Measurements from ENCODE around the gene GM2A.
"Not testable (repeated sequence)": the region's sequence is repeated elsewhere in the genome, so short reads cannot be mapped to it uniquely, and the experiment has no call there.

Gene GM2A

DNA sequence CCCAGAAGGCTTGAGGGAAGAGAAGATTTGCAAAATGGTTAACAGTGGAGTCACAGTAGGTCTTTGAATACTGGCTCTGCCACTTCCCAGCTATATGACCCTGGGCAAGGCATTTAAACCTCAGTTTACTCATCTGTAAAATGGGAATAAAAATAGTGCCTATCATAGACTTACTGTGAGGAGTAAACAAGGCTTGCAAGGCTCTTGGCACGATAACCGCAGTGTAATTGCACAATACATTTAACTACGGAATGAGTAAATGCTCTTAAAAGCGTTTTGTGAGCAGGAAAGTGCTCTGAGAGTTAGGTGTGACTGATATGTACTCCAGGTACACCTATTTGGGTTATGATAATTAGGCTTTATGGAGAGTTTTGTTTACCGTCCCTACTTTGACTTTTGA lies 42.2 kb downstream of the GM2A start:
- no peak for DNase-seq

DNA sequence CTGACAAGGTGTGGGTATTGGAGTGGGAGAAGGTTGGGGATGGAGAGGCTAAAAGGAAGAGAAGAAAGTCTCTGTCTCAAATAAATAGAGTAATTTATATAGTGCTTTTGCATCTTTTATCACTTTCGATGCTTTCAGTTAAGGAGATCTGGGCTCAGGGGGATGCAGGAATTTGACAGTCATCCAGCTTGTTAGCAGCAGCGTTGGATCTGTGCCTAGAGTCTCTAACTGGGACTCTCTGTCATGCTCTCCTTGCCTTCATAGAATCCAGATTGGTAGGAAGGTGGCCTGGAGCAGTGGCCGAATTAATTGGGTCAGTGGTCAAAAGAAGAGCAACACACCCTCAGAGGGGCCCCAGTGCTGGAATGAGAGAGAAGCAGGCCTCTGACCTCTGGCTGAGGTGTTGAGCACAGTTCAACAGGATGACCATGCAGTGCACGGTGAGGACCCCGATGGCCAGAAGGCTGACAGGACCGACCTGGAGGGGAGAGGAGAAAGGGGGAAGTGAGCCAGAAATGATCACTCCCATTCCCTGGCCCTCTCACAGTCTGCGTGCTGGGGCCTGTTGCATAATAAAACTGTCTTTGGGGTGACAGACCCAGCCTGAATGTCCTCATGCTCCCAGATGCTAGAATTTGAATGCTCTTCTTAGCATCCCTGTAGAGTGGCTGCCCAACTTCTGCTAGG lies 42.9 kb downstream of the GM2A start:
- DNase-seq: no peak

DNA sequence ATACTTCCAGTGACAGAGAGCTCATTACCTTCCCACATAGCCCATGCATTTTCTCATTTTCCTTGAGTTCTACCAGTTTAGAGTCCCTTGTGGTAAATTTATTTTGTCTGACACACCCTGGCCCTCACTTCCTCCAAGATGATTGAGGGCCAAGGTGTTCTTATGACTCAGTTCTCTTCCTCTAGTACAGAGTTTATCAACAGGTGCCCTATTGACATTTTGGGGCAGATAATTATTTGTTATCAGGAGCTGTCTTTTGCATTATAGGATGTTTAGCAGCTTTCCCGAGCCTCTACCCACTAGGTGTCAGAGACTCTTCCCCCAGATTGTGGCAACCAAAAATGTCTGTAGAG lies 43.5 kb downstream of the GM2A start:
- DNase-seq: no peak

DNA sequence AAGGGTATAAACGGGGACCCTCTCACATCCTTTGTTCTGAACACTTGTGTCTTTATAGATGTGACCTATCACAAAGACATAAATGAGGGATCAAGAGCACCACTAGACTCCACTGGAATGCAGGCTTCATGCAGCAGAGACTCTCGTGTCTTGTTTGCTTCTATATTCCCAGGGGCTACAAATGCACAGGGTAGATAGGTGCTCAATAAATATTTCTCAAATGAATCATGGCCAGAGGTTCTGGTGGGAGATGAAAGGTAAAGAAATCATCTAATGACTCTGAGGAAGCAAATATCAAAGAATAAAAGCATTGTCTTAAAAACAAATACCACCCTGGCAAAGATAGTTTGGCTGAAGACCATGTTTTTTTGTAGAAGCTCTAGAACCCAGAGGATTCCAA lies 44.0 kb downstream of the GM2A start:
- no peak for DNase-seq

DNA sequence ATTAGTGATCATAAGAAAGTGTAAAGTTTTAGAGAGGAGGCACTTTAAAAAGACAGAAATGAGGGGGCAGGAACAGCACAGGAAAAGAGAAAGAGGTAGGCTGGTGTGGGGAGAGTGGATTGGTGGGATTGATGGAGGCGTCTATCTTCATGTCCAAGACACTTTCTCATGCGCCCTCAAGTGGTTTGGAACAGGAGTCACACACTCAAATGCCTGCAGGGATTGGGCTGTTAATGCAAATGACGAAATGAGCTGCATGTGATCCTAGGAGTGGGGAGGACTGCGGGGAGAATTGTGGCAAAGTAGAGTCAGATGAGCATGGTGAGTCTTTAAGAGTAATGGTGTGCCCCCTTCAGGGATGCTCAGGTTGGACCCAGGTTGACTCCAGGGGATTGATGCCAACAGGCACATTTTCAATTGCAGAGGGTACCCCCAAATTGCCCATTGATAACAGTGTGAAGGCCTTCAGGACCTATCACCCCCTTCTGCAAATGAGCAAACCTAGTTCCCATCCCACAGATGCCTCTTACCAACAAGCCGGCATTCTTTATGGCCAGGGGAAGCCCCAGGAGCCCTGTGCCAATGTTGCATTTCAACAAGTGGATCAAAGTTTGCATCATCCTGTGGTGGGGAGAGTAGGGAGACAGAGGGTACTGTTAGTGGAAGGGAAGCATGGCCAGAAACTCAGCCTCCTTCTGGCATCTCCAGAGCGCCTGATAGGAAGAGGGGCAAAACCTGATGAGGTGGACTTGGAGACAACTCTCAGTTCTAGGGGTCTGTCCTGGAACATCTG lies 45.3 kb downstream of the GM2A start:
- no peak for DNase-seq

DNA sequence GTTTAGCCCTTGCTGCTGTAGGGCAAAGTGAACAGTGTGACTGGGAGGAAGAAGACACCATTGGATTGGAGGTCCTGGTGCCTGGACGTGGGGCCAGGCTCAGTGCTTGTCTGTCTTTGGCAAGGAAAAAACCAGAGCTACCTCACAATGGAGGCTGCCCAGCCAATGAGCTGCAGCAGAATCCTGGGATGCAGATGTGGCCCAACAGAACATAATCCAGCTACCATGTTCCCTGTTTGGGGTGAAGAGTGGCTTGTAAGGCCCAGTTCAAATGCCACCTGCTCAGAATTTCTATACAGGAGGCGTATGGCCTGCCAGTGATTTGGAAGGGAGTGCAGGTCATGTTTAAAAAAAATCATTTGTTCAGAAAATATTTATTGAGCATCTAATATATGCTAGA lies 50.7 kb downstream of the GM2A start, which contains the start of gene SLC36A3:
SLC36A3 (minus strand) TSS at position 101 of the 400 bp plus-strand sequence. CDS start 412 bp downstream, outside the sequence.
- no peak for DNase-seq

DNA sequence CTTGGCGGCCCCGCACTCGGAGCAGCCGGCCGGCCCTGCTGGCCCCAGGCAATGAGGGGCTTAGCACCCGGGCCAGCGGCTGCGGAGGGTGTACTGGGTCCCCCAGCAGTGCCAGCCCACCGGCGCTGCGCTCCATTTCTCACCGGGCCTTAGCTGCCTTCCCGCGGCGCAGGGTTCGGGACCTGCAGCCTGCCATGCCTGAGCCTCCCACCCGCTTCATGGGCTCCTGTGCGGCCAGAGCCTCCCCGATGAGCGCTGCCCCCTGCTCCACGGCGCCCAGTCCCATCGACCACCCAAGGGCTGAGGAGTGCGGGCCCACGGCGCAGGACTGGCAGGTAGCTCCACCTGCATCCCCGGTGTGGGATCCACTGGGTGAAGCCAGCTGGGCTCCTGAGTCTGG lies 56.3 kb downstream of the GM2A start:
- not testable (repeated sequence) for DNase-seq

DNA sequence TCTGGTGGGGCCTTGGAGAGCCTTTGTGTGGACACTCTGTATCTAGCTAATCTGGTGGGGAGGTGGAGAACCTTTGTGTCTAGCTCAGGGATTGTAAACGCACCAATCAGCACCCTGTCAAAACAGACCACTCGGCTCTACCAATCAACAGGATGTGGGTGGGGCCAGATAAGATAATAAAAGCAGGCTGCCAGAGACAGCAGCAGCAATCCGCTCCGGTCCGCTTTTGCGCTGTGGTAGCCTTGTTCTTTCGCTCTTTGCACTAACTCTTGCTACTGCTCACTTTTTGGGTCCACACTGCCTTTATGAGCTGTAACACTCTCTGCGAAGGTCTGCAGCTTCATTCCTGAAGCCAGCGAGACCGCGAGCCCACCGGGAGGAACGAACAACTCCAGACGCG lies 56.8 kb downstream of the GM2A start:
- not testable (repeated sequence) for DNase-seq

DNA sequence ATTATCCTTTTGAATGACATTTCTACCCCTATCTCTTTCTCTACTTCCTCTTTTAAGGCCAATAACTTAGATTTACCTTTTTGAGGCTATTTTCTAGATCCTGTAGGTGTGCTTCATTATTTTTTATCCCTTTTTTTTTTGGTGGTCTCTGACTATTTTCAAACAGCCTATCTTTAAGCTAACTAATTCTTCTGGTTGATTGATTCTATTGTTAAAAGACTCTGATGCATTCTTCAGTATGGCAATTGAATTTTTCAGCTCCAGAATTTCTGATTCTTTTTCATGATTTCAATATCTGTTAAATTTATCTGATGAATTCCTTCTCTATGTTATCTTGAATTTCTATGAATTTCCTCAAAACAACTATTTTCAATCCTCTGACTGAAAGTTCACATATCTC lies 57.9 kb downstream of the GM2A start:
- DNase-seq: no peak

DNA sequence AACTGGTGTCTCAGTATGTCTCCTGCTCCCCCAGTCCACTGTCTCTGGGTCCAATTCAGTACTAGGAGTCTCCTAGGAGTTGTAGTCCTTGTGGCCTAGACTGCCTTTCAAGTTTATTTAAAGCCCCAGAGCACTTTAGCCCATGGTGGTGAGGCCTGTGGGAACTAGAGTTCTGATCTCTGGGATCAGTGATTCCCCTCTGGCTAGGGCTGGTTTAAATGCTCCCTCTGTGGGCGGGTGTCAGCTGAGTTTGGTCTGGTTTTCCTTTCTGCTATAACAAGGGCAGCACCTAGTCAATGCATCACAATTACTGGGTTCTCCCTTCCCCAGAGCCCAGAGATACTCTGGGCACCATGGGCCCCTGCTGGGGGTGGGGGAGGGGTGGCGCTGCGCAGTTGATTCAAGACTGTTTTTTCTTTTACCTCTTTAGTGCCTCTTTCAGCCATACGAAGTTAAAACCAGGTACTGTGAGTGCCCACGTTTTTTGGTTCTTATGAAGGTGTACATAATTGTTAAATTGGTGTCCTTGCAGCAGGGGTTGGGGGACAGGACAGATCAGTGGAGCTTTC lies 59.9 kb downstream of the GM2A start:
- no peak for DNase-seq

DNA sequence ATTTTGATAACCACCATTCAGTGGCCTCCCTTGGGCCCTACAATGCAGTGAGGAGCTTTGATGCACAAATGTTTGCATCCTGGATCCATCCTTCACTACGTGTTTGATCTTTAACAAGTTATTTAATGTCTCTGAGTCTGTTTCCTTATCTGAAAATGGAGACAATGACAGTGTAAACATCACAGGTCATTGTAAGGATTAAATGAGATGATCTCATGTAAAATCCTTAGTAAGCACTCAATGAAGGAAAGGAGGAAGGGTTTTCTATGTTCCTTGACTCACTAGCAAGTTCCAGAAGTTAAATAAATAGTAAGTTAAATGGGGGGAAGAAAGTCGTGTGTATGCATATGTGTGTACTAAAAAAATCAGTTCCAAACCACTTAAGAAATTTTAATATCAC lies 60.4 kb downstream of the GM2A start:
- DNase-seq: no peak

DNA sequence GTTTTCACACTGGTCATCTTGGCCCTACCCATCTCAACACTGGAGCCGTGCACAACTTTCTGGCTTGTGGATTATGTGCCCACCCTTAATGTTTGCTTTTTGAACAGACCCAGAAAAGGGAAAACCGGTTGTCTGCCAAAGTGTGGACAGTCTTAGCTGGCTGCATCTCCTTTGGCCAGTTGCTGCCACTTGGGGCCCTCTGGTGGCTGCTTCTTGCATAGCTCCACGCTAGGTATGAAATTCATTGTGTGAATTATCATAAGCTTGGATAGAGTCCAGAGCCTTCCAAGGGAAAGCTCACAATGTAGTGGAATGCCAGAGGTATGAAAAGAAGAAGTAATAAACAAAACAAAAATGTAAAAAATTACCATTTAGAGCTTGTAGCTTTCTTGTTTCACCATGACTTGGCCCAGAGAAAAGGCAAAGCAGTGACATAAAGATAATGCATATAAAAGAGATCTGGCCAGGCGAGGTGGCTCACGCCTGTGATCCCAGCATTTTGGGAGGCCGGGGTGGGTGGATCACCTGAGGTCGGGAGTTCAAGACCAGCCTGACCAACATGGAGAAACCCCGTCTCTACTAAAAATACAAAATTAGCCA lies 63.1 kb downstream of the GM2A start:
- peak; percentile 73 for DNase-seq

DNA sequence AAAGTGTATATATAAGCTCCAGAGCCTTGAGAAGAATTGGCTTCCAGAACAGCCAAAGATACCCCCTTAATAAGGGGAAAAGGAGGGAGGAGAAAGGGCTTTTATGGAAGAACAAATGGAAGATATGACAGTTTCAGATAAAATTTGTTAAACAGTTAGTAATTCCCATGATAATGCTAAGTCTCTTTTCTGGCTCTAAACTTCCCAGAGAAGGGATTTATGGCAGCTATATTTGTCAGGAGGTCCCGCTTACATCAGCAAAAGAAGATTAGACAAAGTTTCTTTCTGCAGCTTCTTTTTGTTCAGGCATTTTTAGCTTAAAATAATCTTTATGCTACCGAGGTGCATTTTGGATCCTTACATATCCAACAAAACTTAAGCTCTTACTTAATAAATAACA lies 64.9 kb downstream of the GM2A start:
- DNase-seq: no peak

DNA sequence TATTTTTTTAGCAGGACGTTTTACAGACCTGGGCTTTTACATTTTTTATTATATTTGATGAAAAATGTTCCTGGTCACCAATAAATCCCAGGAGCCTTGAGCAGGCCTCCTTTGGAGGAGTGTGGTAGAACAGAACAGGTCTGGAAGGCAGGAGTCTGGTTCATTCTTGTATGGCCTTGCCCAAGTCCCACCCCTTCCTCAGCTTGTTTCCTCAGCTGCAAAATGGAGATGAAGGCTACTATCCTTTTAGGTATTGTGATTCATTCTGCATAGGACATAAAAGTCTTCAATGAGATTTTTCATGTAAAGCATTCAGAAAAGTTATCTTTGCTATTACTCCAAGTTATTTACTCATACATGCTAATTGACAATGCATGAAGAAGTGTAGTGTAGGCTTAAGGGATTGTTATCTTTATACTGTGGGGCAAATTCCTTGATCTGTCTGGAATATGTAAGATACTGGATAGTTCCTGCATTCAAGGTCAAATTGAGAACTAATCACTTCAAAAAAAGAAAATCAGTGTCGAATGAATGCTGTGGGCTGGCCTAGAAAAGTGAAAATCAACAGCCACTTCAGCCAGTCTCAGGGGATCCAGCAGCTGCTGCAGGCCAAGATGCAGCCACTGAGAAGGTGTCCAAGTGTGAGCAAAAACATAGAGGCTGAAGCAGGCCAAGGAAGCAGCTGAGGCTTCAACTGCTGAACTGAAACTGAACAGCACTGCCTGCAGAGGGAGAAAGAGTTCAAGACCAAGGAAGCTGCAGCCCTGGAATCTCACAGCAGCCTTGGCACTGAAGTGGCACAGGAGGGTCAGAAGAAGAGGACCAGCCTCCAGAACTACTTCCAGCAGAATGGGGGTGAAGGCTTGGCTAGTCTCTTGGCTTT lies 66.1 kb downstream of the GM2A start:
- DNase-seq: peak; percentile 52

Data from right forelimb (tissue), 1 donor.